HepG2 (cell line): ENCODE results near the gene FBF1. TPM values are rescaled to one million over a fixed set of nuclear protein-coding genes. Genes with fewer than 3 reads are reported as not detected.

Experiments
- GABPB1 ChIP-seq: IDR thresholded peaks from 2 replicates; pipeline ENCODE4 v1.6.1; 2016; ENCODE audit warnings: mild to moderate bottlenecking, missing genetic modification reagents, moderate library complexity, missing compliant biosample characterization
- HCFC1 ChIP-seq: fragments of 150-350 bp; IDR thresholded peaks from 2 replicates; pipeline ENCODE4 v1.6.1; 2014; ENCODE audit warnings: low read depth, low read length
- KDM1A ChIP-seq: IDR thresholded peaks from 2 replicates; pipeline ENCODE4 v1.6.1; 2016; ENCODE audit warnings: missing compliant biosample characterization
- PAX8 ChIP-seq: sonication (generic); formaldehyde crosslinking; IDR thresholded peaks from 2 replicates; pipeline ENCODE4 v1.8.0; 2022; ENCODE audit warnings: mild to moderate bottlenecking, missing genetic modification reagents, borderline replicate concordance
- SMAD9 ChIP-seq: sonication (generic); formaldehyde crosslinking; IDR thresholded peaks from 2 replicates; pipeline ENCODE4 v1.5.1; 2020; ENCODE audit warnings: mild to moderate bottlenecking, missing genetic modification reagents
- SRSF9 ChIP-seq: fragments of 200-400 bp; formaldehyde crosslinking; IDR thresholded peaks from 2 replicates; pipeline ENCODE4 v1.6.1; 2018; ENCODE audit warnings: borderline replicate concordance, mild to moderate bottlenecking, low read depth, low read length; ENCODE audit not compliant: insufficient read depth, poor library complexity, severe bottlenecking
- ZNF598 ChIP-seq: sonication (generic); formaldehyde crosslinking; IDR thresholded peaks from 2 replicates; pipeline ENCODE4 v1.5.1; 2020; ENCODE audit warnings: mild to moderate bottlenecking, missing genetic modification reagents, borderline replicate concordance
- ZNF674 ChIP-seq: sonication (generic); formaldehyde crosslinking; IDR thresholded peaks from 2 replicates; pipeline ENCODE4 v1.5.0; 2020; ENCODE audit warnings: low read depth, mild to moderate bottlenecking, missing genetic modification reagents
- ZNF709 ChIP-seq: sonication (generic); formaldehyde crosslinking; IDR thresholded peaks from 2 replicates; pipeline ENCODE4 v1.5.0; 2020; ENCODE audit warnings: mild to moderate bottlenecking, missing genetic modification reagents
- polyA plus RNA-seq, 8 experiments: library from polyadenylated mRNA; depleted of rRNA in 3 of 8; stranded (reverse) in 7 of 8; unstranded in 1 of 8; fragments of >200 nt; fragmentation: Illumina TruSeq in 4 of 8; extraction: Trizol in 4 of 8; gene quantifications; 2 replicates each; pipeline versions ENCODE4 v1.2.1 to v1.2.3, GENCODE V29; 2011 to 2016; ENCODE audit warnings: low read depth in 4 of 8, missing spikeins in 1 of 8, mixed read lengths in 1 of 8; ENCODE audit not compliant: insufficient read depth in 1 of 8
- total RNA-seq, 5 experiments: library from RNA; depleted of rRNA; stranded (reverse); fragments of >200 nt; fragmentation: Illumina TruSeq; extraction: Trizol; gene quantifications; 2 replicates each; pipeline ENCODE4 v1.2.3, GENCODE V29; 2016; ENCODE audit warnings: low read depth in 1 of 5
- TF ChIP-seq, protein P1 (sequence below): sonication (generic); formaldehyde crosslinking; IDR thresholded peaks from 2 replicates; pipeline ENCODE4 v1.4.0; 2020; ENCODE audit warnings: mild to moderate bottlenecking, missing genetic modification reagents
- TF ChIP-seq, protein P2 (sequence below): sonication (generic); formaldehyde crosslinking; IDR thresholded peaks from 2 replicates; pipeline ENCODE4 v1.5.1; 2020; ENCODE audit warnings: mild to moderate bottlenecking, missing genetic modification reagents, moderate library complexity
- TF ChIP-seq, protein P3 (sequence below): sonication (generic); formaldehyde crosslinking; IDR thresholded peaks from 2 replicates; pipeline ENCODE4 v1.8.1; 2023; ENCODE audit warnings: mild to moderate bottlenecking, missing genetic modification reagents, borderline replicate concordance
- TF ChIP-seq, protein P4 (sequence below): sonication (generic); formaldehyde crosslinking; IDR thresholded peaks from 2 replicates; pipeline ENCODE4 v1.5.0; 2020; ENCODE audit warnings: missing genetic modification reagents
- TF ChIP-seq, protein P5 (sequence below): sonication (generic); formaldehyde crosslinking; IDR thresholded peaks from 2 replicates; pipeline ENCODE4 v1.4.0; 2020; ENCODE audit warnings: missing genetic modification reagents

Gene FBF1
- total and polyA plus RNA-seq, 2 of the 13 experiments (the other 11 are each of a cell fraction or from before 2014, with no cell fraction given), result 2.4 to 8.1 TPM

DNA sequence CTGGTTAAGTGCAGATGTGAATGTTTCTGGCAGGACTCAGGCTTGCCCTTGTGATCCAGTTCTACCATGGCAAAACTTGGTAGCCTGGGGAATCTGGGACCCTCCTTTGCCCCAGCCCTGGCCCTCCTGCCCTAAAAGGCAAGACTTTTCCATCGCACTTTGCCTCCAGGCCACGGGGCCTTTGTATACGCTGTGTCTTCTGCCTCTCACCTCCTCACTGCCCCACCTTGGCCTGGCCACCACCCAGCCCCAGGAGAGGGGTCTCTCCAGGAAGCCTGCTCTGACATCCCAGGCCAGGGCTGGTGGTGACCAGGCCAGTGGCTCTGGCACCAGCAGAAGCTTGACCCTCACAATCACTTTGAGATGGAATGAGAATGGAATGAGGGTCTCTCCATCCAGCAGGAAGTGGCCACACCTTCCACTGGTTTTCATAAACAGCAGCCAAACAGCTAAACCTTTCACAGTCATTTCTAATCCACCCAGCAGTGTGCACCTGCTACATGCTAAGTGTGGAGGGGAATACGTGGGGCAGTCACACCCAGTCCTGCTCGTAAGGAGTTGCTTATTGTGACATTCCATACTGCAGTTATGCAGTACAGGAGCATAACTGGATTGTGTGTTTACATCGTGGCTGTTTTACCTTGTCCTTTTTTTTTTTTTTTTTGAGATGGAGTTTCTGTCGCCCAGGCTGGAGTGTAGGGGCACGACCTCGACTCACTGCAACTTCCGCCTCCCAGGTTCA lies 34.5 kb downstream of the FBF1 start (continued):
- TF ChIP-seq HCFC1 (no peak), ZNF674 (CRISPR knock-in tag) (no peak), ZNF598 (CRISPR knock-in tag) (peak; percentile 64; the same call in 1 of the 2 replicates), PAX8 (CRISPR knock-in tag) (no peak), GABPB1 (CRISPR knock-in tag) (peak; percentile 15; the same call in 1 of the 2 replicates), KDM1A (CRISPR knock-in tag) (no peak; the same call in 1 of the 2 replicates), SRSF9 (no peak), ZNF709 (CRISPR knock-in tag) (no peak), SMAD9 (0 out of 2 replicates have a peak, but pooled peaks have one; percentile 48)
- TF ChIP-seq, protein P1, sequence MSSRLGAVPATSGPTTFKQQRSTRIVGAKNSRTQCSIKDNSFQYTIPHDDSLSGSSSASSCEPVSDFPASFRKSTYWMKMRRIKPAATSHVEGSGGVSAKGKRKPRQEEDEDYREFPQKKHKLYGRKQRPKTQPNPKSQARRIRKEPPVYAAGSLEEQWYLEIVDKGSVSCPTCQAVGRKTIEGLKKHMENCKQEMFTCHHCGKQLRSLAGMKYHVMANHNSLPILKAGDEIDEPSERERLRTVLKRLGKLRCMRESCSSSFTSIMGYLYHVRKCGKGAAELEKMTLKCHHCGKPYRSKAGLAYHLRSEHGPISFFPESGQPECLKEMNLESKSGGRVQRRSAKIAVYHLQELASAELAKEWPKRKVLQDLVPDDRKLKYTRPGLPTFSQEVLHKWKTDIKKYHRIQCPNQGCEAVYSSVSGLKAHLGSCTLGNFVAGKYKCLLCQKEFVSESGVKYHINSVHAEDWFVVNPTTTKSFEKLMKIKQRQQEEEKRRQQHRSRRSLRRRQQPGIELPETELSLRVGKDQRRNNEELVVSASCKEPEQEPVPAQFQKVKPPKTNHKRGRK, result no peak
- TF ChIP-seq, protein P2, sequence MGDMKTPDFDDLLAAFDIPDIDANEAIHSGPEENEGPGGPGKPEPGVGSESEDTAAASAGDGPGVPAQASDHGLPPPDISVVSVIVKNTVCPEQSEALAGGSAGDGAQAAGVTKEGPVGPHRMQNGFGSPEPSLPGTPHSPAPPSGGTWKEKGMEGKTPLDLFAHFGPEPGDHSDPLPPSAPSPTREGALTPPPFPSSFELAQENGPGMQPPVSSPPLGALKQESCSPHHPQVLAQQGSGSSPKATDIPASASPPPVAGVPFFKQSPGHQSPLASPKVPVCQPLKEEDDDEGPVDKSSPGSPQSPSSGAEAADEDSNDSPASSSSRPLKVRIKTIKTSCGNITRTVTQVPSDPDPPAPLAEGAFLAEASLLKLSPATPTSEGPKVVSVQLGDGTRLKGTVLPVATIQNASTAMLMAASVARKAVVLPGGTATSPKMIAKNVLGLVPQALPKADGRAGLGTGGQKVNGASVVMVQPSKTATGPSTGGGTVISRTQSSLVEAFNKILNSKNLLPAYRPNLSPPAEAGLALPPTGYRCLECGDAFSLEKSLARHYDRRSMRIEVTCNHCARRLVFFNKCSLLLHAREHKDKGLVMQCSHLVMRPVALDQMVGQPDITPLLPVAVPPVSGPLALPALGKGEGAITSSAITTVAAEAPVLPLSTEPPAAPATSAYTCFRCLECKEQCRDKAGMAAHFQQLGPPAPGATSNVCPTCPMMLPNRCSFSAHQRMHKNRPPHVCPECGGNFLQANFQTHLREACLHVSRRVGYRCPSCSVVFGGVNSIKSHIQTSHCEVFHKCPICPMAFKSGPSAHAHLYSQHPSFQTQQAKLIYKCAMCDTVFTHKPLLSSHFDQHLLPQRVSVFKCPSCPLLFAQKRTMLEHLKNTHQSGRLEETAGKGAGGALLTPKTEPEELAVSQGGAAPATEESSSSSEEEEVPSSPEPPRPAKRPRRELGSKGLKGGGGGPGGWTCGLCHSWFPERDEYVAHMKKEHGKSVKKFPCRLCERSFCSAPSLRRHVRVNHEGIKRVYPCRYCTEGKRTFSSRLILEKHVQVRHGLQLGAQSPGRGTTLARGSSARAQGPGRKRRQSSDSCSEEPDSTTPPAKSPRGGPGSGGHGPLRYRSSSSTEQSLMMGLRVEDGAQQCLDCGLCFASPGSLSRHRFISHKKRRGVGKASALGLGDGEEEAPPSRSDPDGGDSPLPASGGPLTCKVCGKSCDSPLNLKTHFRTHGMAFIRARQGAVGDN (CRISPR knock-in tag), result peak; percentile 64
- TF ChIP-seq, protein P3, sequence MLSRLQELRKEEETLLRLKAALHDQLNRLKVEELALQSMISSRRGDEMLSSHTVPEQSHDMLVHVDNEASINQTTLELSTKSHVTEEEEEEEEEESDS, result no peak
- TF ChIP-seq, protein P4, sequence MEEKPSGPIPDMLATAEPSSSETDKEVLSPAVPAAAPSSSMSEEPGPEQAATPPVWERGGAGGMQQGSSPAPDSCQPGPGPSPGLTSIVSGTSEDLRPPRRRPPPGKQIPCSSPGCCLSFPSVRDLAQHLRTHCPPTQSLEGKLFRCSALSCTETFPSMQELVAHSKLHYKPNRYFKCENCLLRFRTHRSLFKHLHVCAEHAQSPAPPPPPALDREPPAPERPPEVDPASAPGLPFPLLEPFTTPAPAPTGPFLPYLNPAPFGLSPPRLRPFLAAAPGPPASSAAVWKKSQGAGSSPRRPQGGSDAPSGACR (CRISPR knock-in tag), result no peak
- TF ChIP-seq, protein P5, sequence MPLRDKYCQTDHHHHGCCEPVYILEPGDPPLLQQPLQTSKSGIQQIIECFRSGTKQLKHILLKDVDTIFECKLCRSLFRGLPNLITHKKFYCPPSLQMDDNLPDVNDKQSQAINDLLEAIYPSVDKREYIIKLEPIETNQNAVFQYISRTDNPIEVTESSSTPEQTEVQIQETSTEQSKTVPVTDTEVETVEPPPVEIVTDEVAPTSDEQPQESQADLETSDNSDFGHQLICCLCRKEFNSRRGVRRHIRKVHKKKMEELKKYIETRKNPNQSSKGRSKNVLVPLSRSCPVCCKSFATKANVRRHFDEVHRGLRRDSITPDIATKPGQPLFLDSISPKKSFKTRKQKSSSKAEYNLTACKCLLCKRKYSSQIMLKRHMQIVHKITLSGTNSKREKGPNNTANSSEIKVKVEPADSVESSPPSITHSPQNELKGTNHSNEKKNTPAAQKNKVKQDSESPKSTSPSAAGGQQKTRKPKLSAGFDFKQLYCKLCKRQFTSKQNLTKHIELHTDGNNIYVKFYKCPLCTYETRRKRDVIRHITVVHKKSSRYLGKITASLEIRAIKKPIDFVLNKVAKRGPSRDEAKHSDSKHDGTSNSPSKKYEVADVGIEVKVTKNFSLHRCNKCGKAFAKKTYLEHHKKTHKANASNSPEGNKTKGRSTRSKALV, result 0 out of 2 replicates have a peak, but pooled peaks have one; percentile 25
- TF ChIP-seq, all 625 proteins: peak for 33
